ENCODE results near the gene HEATR9.

The HEATR9 gene

GRCh38 chr17:35807371-35808144, 61.1 kb downstream of the HEATR9 start:
- no peak for DNase-seq

Measured in activated gamma-delta T cell (primary cell).